NCI-H2196 treated with DMSO at 0.1 percent for 48 hours (cell line): Measurements from ENCODE around the gene CSKMT.
"Not testable (repeated sequence)": the region's sequence is repeated elsewhere in the genome, so short reads cannot be mapped to it uniquely, and the experiment has no call there.

Experiments used
- DNase-seq: peaks from one replicate; lab custom pipeline; 2025; ENCODE audit not compliant: unreplicated experiment; lab: John Stamatoyannopoulos, UW

CSKMT gene

GRCh38 chr11:62687508-62688396 lies 22.6 kb downstream of the CSKMT start:
- no peak for DNase-seq

- DNase-seq = no peak
Observed at GRCh38 chr11:62688491-62688890, 23.4 kb downstream of the CSKMT start.

DNA sequence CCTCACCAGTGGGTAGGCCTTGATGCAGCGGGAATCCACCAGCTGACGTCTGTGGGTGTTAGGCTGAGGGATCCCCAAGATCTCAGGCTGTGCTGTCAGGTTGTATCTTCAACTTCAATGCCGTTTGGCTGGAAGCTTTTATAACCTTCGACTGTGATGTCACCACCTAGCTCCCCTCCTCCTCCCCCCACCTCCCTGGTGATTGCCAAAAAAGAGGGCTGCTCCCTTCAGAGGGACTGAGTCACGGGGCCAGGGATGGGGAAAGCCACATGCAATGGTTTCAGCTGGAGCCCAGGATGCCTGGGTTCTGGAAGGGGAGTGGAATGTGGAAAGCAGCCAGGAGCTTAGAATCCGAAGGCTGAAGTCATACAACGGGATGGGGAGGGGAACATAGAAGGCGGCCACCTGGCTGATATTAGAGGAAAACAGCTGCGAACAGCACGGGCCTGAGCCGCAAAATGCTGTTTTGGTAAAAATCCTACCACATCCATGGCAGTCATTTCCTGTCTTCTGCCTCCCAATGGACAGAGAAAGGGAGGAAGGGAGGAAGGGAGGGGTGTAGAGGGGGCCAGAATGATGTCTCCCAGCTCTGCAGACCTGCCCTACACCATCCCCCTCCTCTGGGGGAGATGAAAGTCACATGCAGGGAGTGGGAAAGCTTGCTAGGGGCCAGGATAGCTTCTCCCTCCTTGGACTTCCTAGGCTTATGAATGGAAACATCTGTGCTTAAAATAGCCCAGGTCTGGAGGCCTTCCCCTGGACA lies 24.5 kb downstream of the CSKMT start, which contains the start of gene LRRN4CL:
Gene LRRN4CL, minus strand, starts transcription at position 110 of the 763 bp plus-strand sequence. CDS start 1,022 bp downstream, outside the sequence.
- no peak for DNase-seq

GRCh38 chr11:62693624-62694023 lies 28.5 kb downstream of the CSKMT start:
- DNase-seq = not testable (repeated sequence)

DNA sequence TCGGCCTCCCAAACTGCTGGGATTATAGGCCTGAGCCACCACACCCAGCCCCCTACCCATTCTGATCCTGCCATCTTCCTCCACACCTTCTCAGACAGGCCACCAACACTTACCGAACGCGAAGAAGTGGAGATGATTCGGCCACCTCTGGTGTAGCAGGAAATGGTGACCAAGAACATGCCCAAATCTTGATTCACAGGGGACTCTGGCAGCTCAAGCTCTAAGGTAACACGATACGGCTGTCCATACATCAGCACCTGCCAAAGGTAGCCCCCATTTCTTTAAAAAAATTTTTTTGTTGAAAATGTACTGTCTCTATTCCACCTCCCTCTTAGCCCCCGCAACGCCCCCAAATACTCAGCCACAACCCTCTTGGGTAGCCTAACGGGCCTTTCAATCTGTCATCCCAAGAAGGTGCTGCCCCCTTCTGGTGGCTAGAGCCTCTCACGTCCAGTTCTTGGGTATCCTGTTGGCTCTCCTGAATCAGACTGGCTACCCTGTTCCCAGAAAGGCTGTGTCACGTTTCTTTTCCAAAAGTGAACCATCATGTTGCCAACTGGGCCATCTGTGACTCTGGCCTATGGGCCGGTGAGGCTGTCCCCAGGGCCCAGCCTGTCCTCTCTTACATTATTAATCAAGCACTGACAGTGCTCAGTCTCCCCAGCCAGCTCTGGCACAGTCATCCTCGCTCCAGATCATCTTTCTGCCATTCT lies 29.5 kb downstream of the CSKMT start:
- DNase-seq = no peak

- DNase-seq = no peak
Observed at GRCh38 chr11:62702246-62702645, 37.1 kb downstream of the CSKMT start.

GRCh38 chr11:62703921-62704320 lies 38.8 kb downstream of the CSKMT start:
- DNase-seq = not testable (repeated sequence)

DNA sequence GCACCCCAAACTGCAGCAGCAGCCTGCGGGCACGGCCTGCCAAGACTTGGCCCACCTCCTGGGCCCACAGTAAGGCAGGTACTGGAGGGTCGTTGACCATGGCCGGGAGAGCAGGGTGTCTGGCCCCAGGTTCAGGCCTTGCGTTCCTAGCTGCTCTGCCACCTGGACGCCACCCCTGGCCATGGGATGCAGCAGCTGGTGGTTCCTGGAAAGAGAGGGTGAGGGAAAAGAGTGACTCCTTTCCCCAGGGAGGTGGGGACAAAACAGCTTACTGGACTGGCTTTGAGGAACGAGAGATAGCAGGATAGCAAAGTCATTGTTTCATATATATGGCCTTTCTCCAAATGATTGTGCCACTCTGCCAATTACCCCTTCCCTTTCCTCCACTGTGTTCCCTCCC lies 40.3 kb downstream of the CSKMT start:
- DNase-seq = peak; percentile 33

DNA sequence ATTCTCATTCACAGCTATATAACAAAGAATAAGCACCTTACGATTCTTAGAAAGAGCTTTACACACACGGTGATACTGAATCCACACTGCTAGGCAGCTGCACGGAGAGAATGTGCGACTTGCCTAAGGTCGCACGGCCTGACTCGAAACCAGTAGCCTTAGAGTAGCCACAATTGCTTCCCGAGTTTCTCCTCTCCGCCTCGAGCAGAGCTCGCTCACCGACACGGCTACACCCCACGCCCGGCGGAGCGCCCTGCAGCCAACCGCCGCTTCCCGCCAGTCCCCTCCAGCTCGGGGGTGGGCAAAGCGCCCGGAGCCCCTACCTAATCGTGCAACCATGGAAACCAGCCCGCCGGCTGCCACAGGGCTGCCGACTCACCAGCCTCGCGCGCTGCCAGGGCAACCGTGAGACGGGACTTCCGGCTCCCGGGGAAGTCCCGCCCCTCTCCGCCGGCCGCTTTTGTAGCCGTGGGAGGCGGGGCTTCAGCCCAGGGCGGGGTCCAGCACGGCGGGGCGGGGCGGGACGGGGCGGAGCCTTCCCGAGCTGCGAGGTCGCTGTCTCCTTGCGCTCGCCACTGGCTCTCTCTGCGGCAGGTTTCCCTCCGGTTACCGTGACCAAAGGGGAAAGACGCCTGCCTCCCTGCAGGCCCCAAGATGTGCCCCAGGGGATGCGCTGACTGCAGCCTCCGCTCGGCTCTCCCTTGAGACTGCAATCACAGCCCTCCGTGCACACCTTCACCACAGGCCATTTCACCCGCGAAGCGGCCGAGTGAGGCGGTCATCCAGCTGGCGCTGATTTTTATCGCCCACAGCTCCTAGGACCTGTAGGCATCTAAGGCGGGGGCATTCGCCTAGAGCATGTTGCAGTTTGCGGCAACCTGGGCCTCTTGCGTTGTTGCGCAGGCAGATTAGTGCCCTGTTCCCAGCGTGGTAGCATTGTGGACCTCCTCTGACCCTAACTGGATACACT lies 41.1 kb downstream of the CSKMT start:
- peak; percentile 88 for DNase-seq

GRCh38 chr11:62706850-62707247 lies 41.7 kb downstream of the CSKMT start:
- no peak for DNase-seq

DNA sequence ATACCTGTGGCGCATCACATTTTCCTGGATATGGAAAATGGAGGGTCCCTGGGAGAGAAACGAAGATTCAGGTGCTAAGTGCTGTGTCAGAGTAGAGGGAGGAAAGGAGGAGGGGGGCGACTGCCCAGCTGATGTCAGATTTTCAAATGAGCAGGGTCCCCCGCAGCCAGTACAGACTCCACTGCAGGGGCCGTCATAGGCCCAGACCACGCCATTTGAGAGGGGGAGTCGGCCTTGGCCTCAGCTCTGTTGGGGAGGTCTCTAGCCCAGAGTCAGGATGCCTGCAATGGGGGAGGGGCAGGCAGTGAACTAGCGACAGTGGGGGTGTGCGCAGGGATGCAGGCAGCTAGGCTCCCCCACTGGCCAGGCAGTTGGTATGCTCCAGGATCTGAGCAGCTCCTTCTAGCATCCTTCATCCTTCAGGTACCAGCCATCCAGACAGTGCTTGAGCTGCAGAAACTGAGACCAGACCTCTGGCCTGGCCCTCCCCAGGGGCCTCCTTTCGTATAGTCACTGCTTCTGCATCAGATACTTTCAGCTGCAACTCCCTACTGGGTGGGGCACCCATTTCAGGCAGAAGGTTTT lies 42.3 kb downstream of the CSKMT start, which contains the start of the genes BSCL2 and GNG3:
Gene BSCL2, minus strand, starts transcription at position 148 of the 585 bp plus-strand sequence. CDS start 229 bp downstream, outside the sequence.
Gene GNG3, plus strand, starts transcription at position 400 of the 585 bp plus-strand sequence. CDS start 620 bp downstream, outside the sequence.
- DNase-seq = peak; percentile 12

DNA sequence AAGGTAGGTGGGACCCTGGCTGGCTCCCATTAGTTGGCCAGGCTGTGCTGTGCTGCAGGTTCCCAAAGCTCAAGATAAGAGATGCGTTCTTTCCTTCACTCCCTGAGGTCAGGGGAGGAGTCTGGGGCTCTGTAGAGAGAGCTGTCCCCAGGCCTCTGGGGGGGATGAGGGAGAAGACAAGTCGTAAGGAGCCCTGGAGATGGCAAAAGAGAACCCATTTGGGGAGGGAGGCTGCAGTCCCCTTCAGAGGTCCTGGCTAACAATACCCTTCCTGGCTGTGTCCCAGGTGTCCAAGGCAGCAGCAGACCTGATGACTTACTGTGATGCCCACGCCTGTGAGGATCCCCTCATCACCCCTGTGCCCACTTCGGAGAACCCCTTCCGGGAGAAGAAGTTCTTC lies 43.3 kb downstream of the CSKMT start:
- no peak for DNase-seq

DNA sequence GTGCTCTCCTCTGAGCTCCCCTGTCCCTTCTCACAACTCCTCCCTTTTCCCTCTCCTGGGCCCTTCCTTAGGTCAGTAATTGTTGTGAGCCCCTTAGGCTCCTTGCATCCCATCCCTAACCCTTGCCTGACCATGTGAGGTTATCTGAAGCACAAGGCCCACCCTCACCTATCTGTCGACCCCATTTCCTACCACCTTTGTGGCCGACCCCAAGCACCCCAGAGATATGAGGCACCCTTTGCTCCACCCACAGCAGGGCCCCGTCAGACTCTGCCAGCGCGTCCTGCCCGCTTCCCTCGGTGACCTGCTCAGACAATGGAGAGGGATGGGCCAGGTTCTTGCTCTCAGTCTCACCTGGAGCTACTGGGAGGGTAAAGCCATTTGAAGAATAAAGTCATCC lies 43.7 kb downstream of the CSKMT start:
- peak; percentile 62 for DNase-seq

DNA sequence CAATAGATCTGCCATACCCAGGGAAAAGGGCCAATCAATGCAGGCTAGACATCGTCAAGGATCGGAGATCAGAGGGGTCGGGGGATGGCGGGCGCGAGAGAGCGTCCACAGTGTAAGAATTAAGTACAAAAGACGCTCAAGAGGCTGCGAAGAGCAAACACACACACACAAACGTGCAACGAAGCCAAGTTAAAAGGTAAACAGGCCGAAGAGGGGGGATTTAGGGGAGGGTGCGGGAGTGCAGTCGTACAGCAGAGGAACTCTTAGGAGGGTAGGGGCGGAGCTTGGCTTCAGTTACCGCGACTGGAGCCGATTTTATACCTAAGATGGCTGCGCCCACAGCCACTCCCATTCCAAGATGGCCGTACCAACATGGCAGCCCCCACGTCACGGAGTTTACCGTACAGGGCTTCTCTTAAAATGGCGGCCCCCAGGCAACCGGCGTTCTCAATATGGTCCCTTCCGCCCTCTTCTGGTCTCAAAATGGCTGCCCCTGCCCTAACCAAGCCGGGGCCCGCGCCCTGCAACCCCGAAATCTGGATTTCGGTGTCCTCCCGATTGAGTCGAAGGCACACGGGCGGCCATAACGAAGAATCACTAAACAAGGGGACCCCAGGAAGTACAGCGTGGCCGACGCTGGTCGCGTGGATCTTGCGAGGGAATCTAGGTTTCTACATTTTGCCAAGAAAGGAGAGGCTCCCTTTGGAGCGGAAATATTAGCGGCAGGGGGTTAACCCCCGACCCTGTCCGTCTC lies 44.3 kb downstream of the CSKMT start:
- peak; percentile 97 for DNase-seq

- DNase-seq = peak; percentile 23
Observed at GRCh38 chr11:62710001-62710345, 44.9 kb downstream of the CSKMT start.

GRCh38 chr11:62712276-62712812 lies 47.2 kb downstream of the CSKMT start:
- DNase-seq = no peak

- DNase-seq = no peak
Observed at GRCh38 chr11:62712861-62713260, 47.7 kb downstream of the CSKMT start.

- no peak for DNase-seq
Observed at GRCh38 chr11:62713343-62713742, 48.2 kb downstream of the CSKMT start.
